Dendritic cell treated with granulocyte-macrophage colony-stimulating factor and Interleukin-4, amounts not matched to agents 40 ng/mL and 50 ng/mL, for 4 days (primary cell): ENCODE data around the gene FOXR1.
A peak's percentile ranks its signal among the peaks of the same experiment; 100 is the strongest.

Source experiments
- H3K27ac Mint-ChIP-seq: one replicate; pipeline ENCODE4 v1.8.0; 2022; ENCODE audit warnings: mild to moderate bottlenecking, mixed read lengths
- H3K27me3 Mint-ChIP-seq: one replicate; pipeline ENCODE4 v1.8.0; 2022; ENCODE audit warnings: mild to moderate bottlenecking, mixed read lengths
- H3K36me3 Mint-ChIP-seq: one replicate; pipeline ENCODE4 v1.8.0; 2022; ENCODE audit warnings: low read depth, mixed read lengths
- H3K4me1 Mint-ChIP-seq: one replicate; pipeline ENCODE4 v1.8.0; 2022; ENCODE audit warnings: low read depth, mixed read lengths
- H3K4me3 Mint-ChIP-seq: one replicate; pipeline ENCODE4 v1.8.0; 2022; ENCODE audit warnings: mild to moderate bottlenecking, moderate library complexity, mixed read lengths
- H3K9me3 Mint-ChIP-seq: one replicate; pipeline ENCODE4 v1.8.0; 2022; ENCODE audit warnings: mixed read lengths
- intact Hi-C: fragments of 100-400 bp; cut with micrococcal nuclease; formaldehyde crosslinking; loops from one replicate; pipeline ENCODE4 v1.15.0; 2022

The FOXR1 gene

GRCh38 chr11:119030329-119031047, 58.9 kb downstream of the FOXR1 start, which contains the start of gene SLC37A4:
TSS of gene SLC37A4 (minus strand) at chr11:119030877.
- peaks cover 34% of the 10 kb centered on the region for H3K4me1 Mint-ChIP-seq
- peak within 1 kb of the TSS; percentile 90 for H3K27ac Mint-ChIP-seq
- H3K9me3 Mint-ChIP-seq = no peaks in the 10 kb centered on the region
- H3K36me3 Mint-ChIP-seq = peaks cover 45% of the 10 kb centered on the region
- peaks cover 2% of the 10 kb centered on the region for H3K27me3 Mint-ChIP-seq
- intact Hi-C loops = loop anchor here (1.0 kb wide), 2 partner anchors 12 to 32 kb away; partner anchors contain the start of genes CENATAC, RPS25 and TRAPPC4
- peak within 1 kb of the TSS; percentile 86 for H3K4me3 Mint-ChIP-seq
